IMR-90 (cell line): ENCODE measurements around the gene PDE6B. TPM values are rescaled to one million over a fixed set of nuclear protein-coding genes. Genes with fewer than 3 reads are reported as not detected.

ENCODE experiments used
- ATAC-seq: fragments of 200-7000 bp; cut with Tn5 transposase; 2 replicates; pipeline ENCODE4 v1.9.1; 2020; ENCODE audit warnings: low read depth, mild to moderate bottlenecking, moderate library complexity
- BruUV-seq: library from RNA; stranded (reverse); fragments of 400-500 nt; replicated peaks from 2 replicates; lab custom pipeline; 2021; lab: Mats Ljungman, UMichigan
- CTCF ChIA-PET: fragments of 300-600 bp; formaldehyde crosslinking; extraction: SDS; loops from one replicate; lab custom pipeline; 2021; ENCODE audit warnings: antibody characterized with exemption; lab: Yijun Ruan, JAX
- POLR2A ChIA-PET: fragments of 300-600 bp; sonication (Branson Sonifier 250); formaldehyde crosslinking; loops from one replicate; lab custom pipeline; 2022; ENCODE audit warnings: antibody characterized with exemption; ENCODE audit not compliant: unreplicated experiment; lab: Charles Lee
- DNase-seq: peaks from one replicate; pipeline ENCODE4 v3.0.0; 2013
- H2AFZ ChIP-seq: replicated peaks from 2 replicates; pipeline ENCODE3; 2013; ENCODE audit warnings: low read length, mild to moderate bottlenecking; ENCODE audit not compliant: poor library complexity
- H2AK5ac ChIP-seq: 2 replicates; pipeline ENCODE4 v1.6.1; 2013; ENCODE audit warnings: low read depth, low read length, inconsistent platforms
- H2AK9ac ChIP-seq: replicated peaks from 2 replicates; pipeline ENCODE3; 2013; ENCODE audit warnings: mild to moderate bottlenecking, low read depth, low read length, moderate library complexity; ENCODE audit not compliant: poor library complexity
- H2BK120ac ChIP-seq: 2 replicates; pipeline ENCODE4 v1.6.1; 2013; ENCODE audit warnings: low read depth, low read length, inconsistent platforms
- H2BK15ac ChIP-seq: 3 replicates; pipeline ENCODE4 v1.6.1; 2013; ENCODE audit warnings: low read depth, low read length, inconsistent platforms
- H2BK20ac ChIP-seq: 2 replicates; pipeline ENCODE4 v1.6.1; 2013; ENCODE audit warnings: low read depth, mild to moderate bottlenecking, inconsistent platforms, low read length, moderate library complexity
- H2BK5ac ChIP-seq: 2 replicates; pipeline ENCODE4 v1.6.1; 2013; ENCODE audit warnings: mild to moderate bottlenecking, low read depth, low read length, inconsistent platforms; ENCODE audit not compliant: poor library complexity, severe bottlenecking
- H3K14ac ChIP-seq: replicated peaks from 2 replicates; pipeline ENCODE4 v1.6.1; 2013; ENCODE audit warnings: low read depth, low read length, inconsistent platforms
- H3K18ac ChIP-seq: 2 replicates; pipeline ENCODE4 v1.6.1; 2013; ENCODE audit warnings: low read depth, low read length, control low read depth
- H3K23ac ChIP-seq: 2 replicates; pipeline ENCODE4 v1.6.1; 2013; ENCODE audit warnings: low read depth, low read length, inconsistent platforms
- H3K27ac ChIP-seq: 2 replicates; pipeline ENCODE4 v1.5.1; 2013; ENCODE audit warnings: mild to moderate bottlenecking, control low read depth, low read length; ENCODE audit not compliant: insufficient read depth
- H3K27me3 ChIP-seq: 2 replicates; pipeline ENCODE4 v1.6.1; 2013; ENCODE audit warnings: low read length; ENCODE audit not compliant: control insufficient read depth, insufficient read depth
- H3K36me3 ChIP-seq: 2 replicates; pipeline ENCODE4 v1.6.1; 2013; ENCODE audit warnings: low read length, mixed read lengths; ENCODE audit not compliant: control insufficient read depth, insufficient read depth
- H3K4ac ChIP-seq: 2 replicates; pipeline ENCODE4 v1.6.1; 2013; ENCODE audit warnings: low read depth, low read length, inconsistent platforms
- H3K4me1 ChIP-seq: 2 replicates; pipeline ENCODE4 v1.6.1; 2013; ENCODE audit warnings: low read length, mixed read lengths; ENCODE audit not compliant: control insufficient read depth, insufficient read depth
- H3K4me2 ChIP-seq: 2 replicates; pipeline ENCODE4 v1.6.1; 2013; ENCODE audit warnings: low read depth, mild to moderate bottlenecking, control low read depth, low read length, moderate library complexity
- H3K4me3 ChIP-seq: 2 replicates; pipeline ENCODE4 v1.5.1; 2013; ENCODE audit warnings: low read depth, mild to moderate bottlenecking, control low read depth, low read length, moderate library complexity; ENCODE audit not compliant: insufficient read depth
- H3K56ac ChIP-seq: 2 replicates; pipeline ENCODE4 v1.6.1; 2013; ENCODE audit warnings: low read length, inconsistent platforms; ENCODE audit not compliant: insufficient read depth; ENCODE audit errors: extremely low read depth
- H3K79me1 ChIP-seq, 2 experiments: 2 replicates each; pipeline ENCODE4 v1.6.1; 2013; ENCODE audit warnings: low read length in 2 of 2, inconsistent platforms in 1 of 2, low read depth in 1 of 2
- H3K9ac ChIP-seq: 2 replicates; pipeline ENCODE4 v1.6.1; 2013; ENCODE audit warnings: low read depth, low read length, control low read depth
- H3K9me1 ChIP-seq: 2 replicates; pipeline ENCODE4 v1.6.1; 2013; ENCODE audit warnings: low read length, inconsistent platforms; ENCODE audit not compliant: insufficient read depth
- H3K9me3 ChIP-seq: 2 replicates; pipeline ENCODE4 v1.6.1; 2013; ENCODE audit warnings: low read length; ENCODE audit not compliant: control insufficient read depth, insufficient read depth
- H4K20me1 ChIP-seq: 2 replicates; pipeline ENCODE4 v1.6.1; 2013; ENCODE audit warnings: low read length, inconsistent platforms; ENCODE audit not compliant: insufficient read depth
- H4K5ac ChIP-seq: 2 replicates; pipeline ENCODE4 v1.6.1; 2013; ENCODE audit warnings: mild to moderate bottlenecking, low read depth, low read length, control low read depth
- H4K8ac ChIP-seq, 2 experiments: 2 replicates each; pipeline ENCODE4 v1.6.1; 2013; ENCODE audit warnings: low read depth in 2 of 2, low read length in 2 of 2, control low read depth in 1 of 2, inconsistent platforms in 1 of 2
- H4K91ac ChIP-seq: 2 replicates; pipeline ENCODE4 v1.6.1; 2013; ENCODE audit warnings: low read depth, low read length, inconsistent platforms; ENCODE audit not compliant: insufficient read depth
- BHLHE40 ChIP-seq: fragments of 150-350 bp; IDR thresholded peaks from 2 replicates; pipeline ENCODE4 v1.6.1; 2016; ENCODE audit warnings: mild to moderate bottlenecking, low read depth, low read length
- CEBPB ChIP-seq: IDR thresholded peaks from 2 replicates; pipeline ENCODE4 v1.6.1; 2012; ENCODE audit warnings: low read depth, low read length, improper control_type of control experiment
- CHD1 ChIP-seq: IDR thresholded peaks from 2 replicates; pipeline ENCODE4 v1.6.1; 2012; ENCODE audit warnings: low read depth, low read length, improper control_type of control experiment
- CTCF ChIP-seq: conservative IDR thresholded peaks from 2 replicates; pipeline ENCODE4 v1.5.1; 2012; ENCODE audit warnings: mild to moderate bottlenecking, low read depth, low read length, improper control_type of control experiment
- ELK1 ChIP-seq: fragments of 150-350 bp; IDR thresholded peaks from 2 replicates; pipeline ENCODE4 v1.6.1; 2016; ENCODE audit warnings: low read depth, mild to moderate bottlenecking, low read length, moderate library complexity, borderline replicate concordance
- FOS ChIP-seq: fragments of 150-350 bp; IDR thresholded peaks from 2 replicates; pipeline ENCODE4 v1.6.1; 2016; ENCODE audit warnings: low read depth, low read length
- MAFK ChIP-seq: IDR thresholded peaks from 2 replicates; pipeline ENCODE4 v1.6.1; 2012; ENCODE audit warnings: low read depth, low read length, improper control_type of control experiment
- MAZ ChIP-seq: IDR thresholded peaks from 2 replicates; pipeline ENCODE4 v1.6.1; 2012; ENCODE audit warnings: low read depth, mild to moderate bottlenecking, low read length, improper control_type of control experiment, moderate library complexity, borderline replicate concordance
- MXI1 ChIP-seq: IDR thresholded peaks from 2 replicates; pipeline ENCODE4 v1.6.1; 2012; ENCODE audit warnings: low read depth, mild to moderate bottlenecking, low read length, moderate library complexity, borderline replicate concordance
- NFE2L2 ChIP-seq: fragments of 150-350 bp; IDR thresholded peaks from 2 replicates; pipeline ENCODE4 v1.6.1; 2016; ENCODE audit warnings: low read depth, mild to moderate bottlenecking, low read length
- POLR2A ChIP-seq: IDR thresholded peaks from 2 replicates; pipeline ENCODE4 v1.6.1; 2012; ENCODE audit warnings: mild to moderate bottlenecking, low read depth, low read length
- RCOR1 ChIP-seq: IDR thresholded peaks from 2 replicates; pipeline ENCODE4 v1.6.1; 2012; ENCODE audit warnings: mild to moderate bottlenecking, low read length, improper control_type of control experiment; ENCODE audit not compliant: insufficient replicate concordance
- RFX5 ChIP-seq: IDR thresholded peaks from 2 replicates; pipeline ENCODE4 v1.8.0; 2012; ENCODE audit warnings: low read depth, mild to moderate bottlenecking, low read length, moderate library complexity
- SMC3 ChIP-seq: fragments of 150-350 bp; IDR thresholded peaks from 2 replicates; pipeline ENCODE4 v1.6.1; 2016; ENCODE audit warnings: low read depth, mild to moderate bottlenecking, antibody characterized with exemption, low read length, moderate library complexity
- USF2 ChIP-seq: fragments of 150-350 bp; IDR thresholded peaks from 2 replicates; pipeline ENCODE4 v1.6.1; 2017; ENCODE audit warnings: mild to moderate bottlenecking, antibody characterized with exemption, low read length, low read depth
- WGBS, 2 experiments: methylation state at CpG; one replicate each; pipeline versions ENCODE4 v1.1.5 to v1.1.7; 2013; ENCODE audit warnings: missing lambda C conversion rate in 2 of 2; ENCODE audit not compliant: insufficient read length in 1 of 2; ENCODE audit errors: extremely low coverage in 2 of 2; 5-methylcytosine and 5-hydroxymethylcytosine counted together
- dilution Hi-C: fragments of 300-500 bp; cut with HindIII; formaldehyde crosslinking; loops from one replicate; pipeline ENCODE4 v1.14.3; 2018; ENCODE audit warnings: low sequenced_read_pairs; ENCODE audit not compliant: unreplicated experiment
- in situ Hi-C: fragments of 300-500 bp; cut with MboI; formaldehyde crosslinking; loops from 3 replicates; pipeline ENCODE4 v1.14.3; 2019; ENCODE audit warnings: low sequenced_read_pairs, inconsistent platforms, mixed read lengths
- intact Hi-C: fragments of 100-400 bp; cut with micrococcal nuclease; formaldehyde crosslinking; loops from 2 replicates; pipeline ENCODE4 v1.10.0; 2022
- polyA plus RNA-seq, 3 experiments: library from polyadenylated mRNA; depleted of rRNA; stranded (reverse); fragments of >200 nt; gene quantifications; 2 replicates each; pipeline ENCODE4 v1.2.3, GENCODE V29; 2012; ENCODE audit warnings: low replicate concordance in 1 of 3
- total RNA-seq: library from RNA; depleted of rRNA; stranded (reverse); fragments of >200 nt; gene quantifications from 2 replicates; pipeline ENCODE4 v1.2.3, GENCODE V29; 2012

The PDE6B gene
- total and polyA plus RNA-seq, 2 of the 4 experiments (the other 2 are of a cell fraction): under 0.01 TPM; not detected in 1

- H3K4ac ChIP-seq: no peak overlapping the region
- TF ChIP-seq SMC3 (no peak), RCOR1 (no peak), POLR2A (no peak), CEBPB (no peak), MAZ (no peak), CTCF (no peak), MXI1 (no peak), BHLHE40 (no peak), RFX5 (no peak), FOS (no peak), USF2 (no peak), ELK1 (no peak), CHD1 (no peak), NFE2L2 (no peak), MAFK (no peak)
Observed at GRCh38 chr4:681736-682451, 56.5 kb downstream of the PDE6B start.

More at GRCh38 chr4:681736-682451, 56.5 kb downstream of the PDE6B start:
- ATAC-seq (no peak), DNase-seq (no peak)
- no peak overlapping the region for H2AK9ac ChIP-seq
- H3K27ac ChIP-seq: no peak overlapping the region
- in situ Hi-C loops: no loop called here
- CTCF ChIA-PET: no interaction called here
- H2AK5ac ChIP-seq: no peak overlapping the region
- no peak overlapping the region for H2BK120ac ChIP-seq
- peaks cover under 1% of the 10 kb centered on the region; the same call in 1 of the 2 replicates for H3K9me1 ChIP-seq
- H2BK5ac ChIP-seq: no peak overlapping the region
- no peak overlapping the region for H3K14ac ChIP-seq
- H4K5ac ChIP-seq: no peak overlapping the region
- H3K27me3 ChIP-seq: no peaks in the 10 kb centered on the region
- no peak overlapping the region for H3K9ac ChIP-seq
- H3K56ac ChIP-seq: no peak overlapping the region
- POLR2A ChIA-PET: no interaction called here
- no peak overlapping the region for H3K4me3 ChIP-seq
- no peak overlapping the region for H2BK20ac ChIP-seq
- no peak overlapping the region for H4K91ac ChIP-seq
- no TSS peak for BruUV-seq
- no peak overlapping the region for H2BK15ac ChIP-seq
- H3K4me2 ChIP-seq: no peak overlapping the region
- dilution Hi-C loops: no loop called here
- no peaks in the 10 kb centered on the region for H3K36me3 ChIP-seq
- H3K9me3 ChIP-seq: no peaks in the 10 kb centered on the region
- peaks cover 4% of the 10 kb centered on the region for H3K4me1 ChIP-seq
- H2AFZ ChIP-seq: no peak overlapping the region
- H4K20me1 ChIP-seq: no peaks in the 10 kb centered on the region
- no peak overlapping the region for H3K23ac ChIP-seq
- WGBS, 2 experiments: 97% methylated on average over 19 of the region's 58 CpGs; no CpG with 5 or more reads in 1 of the 2 experiments
- no peaks in the 10 kb centered on the region for H3K79me1 ChIP-seq
- H4K8ac ChIP-seq: no peak overlapping the region
- intact Hi-C loops: no loop called here
- H3K18ac ChIP-seq: no peak overlapping the region
